COR-L47 (cell line): ENCODE data around the gene REG4.
A peak's percentile ranks its signal among the peaks of the same experiment; 100 is the strongest.
"Not testable (repeated sequence)": the region's sequence is repeated elsewhere in the genome, so short reads cannot be mapped to it uniquely, and the experiment has no call there.

Source experiments
- DNase-seq: peaks from one replicate; lab custom pipeline; 2025; lab: John Stamatoyannopoulos, UW

The REG4 gene

DNA sequence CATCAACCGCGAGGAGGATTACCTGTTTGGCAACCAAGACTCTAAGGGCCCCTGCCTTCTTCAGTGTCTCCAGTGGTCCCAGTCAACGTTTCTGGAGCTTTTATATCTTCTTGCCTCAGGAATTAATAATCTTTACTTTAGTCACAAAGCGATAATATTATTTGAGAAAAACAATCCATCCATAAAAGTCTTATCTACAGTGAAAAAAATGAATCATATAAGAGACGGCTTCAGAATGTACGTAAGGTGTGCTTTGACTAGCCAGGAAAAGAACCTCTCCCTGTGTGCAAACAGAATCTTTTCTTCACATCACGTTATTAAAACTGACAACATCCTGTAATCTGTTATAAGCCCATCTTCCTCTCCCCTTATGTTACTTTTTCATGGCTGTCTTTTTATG lies at the start of gene REG4:
TSS of gene REG4 (minus strand) at position 74 of the 400 bp plus-strand sequence. CDS start 2,691 bp downstream, outside the sequence.
- no peak for DNase-seq

GRCh38 chr1:119859647-119860046 lies 48.4 kb upstream of the REG4 start:
- no peak for DNase-seq

DNA sequence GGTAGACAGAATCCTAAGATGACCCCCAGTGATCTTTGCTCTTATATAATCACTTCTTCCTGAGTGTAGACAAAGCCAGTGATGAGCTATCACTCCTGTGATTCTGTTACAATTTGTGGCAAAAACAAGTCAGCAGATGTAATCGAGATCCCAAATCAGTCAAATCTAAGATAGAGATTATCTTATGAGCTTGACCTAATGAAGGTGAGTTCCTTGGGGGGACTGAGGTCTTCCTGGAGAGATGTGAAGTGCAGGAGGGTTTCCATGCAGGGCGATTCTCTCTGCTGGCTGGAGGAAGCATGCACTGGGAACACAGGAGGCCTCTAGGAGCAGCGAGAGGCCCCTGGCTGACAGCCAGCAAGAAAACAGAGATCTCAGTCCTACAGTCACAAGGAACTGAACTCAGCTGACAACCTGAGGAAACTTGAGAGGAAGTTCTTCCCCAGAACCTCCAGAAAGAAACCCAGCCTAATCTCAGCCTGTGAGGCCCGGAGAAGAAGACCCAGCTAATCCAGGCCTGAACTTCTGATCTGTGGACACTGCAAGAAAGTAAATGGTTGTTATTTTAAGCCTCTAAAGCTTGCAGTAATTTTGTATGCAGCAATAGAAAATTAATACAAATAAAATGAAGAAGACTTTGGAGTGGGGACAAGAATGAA lies 47.4 kb upstream of the REG4 start:
- not testable (repeated sequence) for DNase-seq

DNA sequence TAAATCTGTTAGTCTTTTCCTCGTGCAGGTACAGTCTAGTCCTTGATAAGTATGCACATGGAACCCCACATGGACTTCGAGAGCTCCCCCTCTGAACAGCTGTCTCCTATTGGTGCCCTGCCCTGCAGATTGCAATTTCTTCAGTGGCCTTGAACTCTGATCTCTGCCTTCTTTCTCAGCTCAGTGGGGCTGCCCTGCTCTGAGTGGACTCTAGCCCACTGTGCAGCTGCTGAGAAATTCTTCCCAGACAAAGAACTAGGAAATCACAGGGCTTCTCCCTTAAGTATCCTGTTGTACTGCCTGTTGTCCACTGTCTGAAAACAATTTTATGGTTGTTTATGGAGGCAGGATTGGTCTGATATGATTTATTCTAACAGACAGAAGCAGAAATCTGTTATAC lies 46.9 kb upstream of the REG4 start:
- DNase-seq = no peak

DNA sequence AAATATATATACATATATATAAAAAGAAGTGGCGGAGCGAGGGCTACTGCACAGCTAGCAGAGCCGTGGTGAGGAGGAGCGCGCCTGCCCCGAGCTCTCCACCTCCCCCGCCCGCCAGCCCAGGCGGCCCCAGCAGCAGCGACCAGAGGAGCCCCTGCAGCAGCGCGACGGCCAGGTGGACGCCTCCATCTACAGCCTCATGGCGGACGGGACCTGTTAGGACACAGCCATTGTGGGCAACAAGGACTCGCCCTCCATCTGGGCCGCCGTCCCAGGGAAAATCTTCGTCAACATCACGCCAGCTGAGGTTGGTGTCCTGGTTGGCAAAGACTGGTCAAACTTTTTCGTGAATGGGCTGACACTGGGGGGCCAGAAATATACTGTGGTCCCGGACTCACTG lies 41.9 kb upstream of the REG4 start:
- DNase-seq = no peak

- DNase-seq = not testable (repeated sequence)
These were observed 32.9 kb upstream of the REG4 start for GRCh38 chr1:119844206-119844605.

DNA sequence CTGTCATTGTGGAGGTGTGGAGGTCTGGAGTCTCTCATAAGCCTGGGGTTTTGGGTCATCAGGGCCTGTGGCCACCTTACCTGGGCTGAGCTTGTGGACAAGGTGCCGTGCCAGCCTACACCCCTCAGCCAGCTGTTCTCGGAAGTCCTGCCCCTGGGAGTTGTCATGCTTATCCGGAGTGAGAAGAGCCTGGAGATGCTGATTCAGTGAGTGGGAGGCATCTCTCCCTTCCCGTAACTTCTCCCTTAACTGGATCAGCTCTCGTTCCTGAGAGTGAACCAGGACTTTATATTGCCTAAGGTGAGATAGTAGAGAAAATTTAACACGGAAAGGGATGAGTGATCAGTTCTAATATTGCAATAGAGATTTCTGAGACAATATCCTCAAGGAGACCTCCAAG lies 30.0 kb upstream of the REG4 start:
- no peak for DNase-seq

DNA sequence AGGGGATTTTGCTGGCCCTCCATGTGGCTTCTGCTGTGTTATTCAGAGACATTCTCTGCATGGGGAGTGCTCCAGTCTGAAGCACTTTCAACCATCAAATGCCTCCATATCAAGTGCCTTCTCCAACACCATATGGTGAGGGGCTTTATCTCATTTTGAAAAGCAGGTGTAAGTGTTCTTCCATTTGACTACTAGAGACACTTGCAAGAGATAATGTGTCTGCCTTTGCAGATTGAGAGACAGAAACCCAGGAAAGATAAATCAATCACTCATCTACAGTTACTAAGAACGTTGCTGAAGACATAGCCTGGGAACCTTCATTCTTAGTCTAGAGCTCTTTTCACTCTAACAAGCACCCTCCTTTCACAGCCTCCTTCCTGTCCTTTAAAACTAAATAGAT lies 29.5 kb upstream of the REG4 start:
- DNase-seq = no peak

- DNase-seq = no peak
These were observed 27.0 kb upstream of the REG4 start for GRCh38 chr1:119838236-119838635.

- no peak for DNase-seq
These were observed 23.7 kb upstream of the REG4 start for GRCh38 chr1:119834990-119835389.

GRCh38 chr1:119831027-119831426 lies 19.8 kb upstream of the REG4 start:
- DNase-seq = no peak

- DNase-seq = peak; percentile 85
These were observed 18.4 kb upstream of the REG4 start for GRCh38 chr1:119829625-119830024.

DNA sequence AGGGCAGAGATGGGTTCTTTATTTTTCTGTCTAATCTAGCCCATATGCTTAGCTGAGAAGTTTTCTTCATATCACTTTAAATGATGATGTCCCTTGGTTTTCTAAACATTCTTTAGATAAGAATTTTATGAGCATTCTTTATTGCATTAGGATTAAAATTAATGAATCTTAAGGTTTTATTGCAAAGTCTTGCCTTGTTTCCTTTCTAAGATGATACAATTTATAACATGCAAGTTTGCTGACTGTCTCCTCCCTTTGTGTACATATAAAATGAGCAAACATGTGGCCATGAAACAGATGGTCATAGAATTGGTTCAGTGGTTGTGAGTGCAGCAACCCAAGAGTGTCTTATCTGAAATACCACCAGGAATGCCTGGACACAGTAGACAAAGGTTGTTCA lies 17.7 kb upstream of the REG4 start:
- DNase-seq = not testable (repeated sequence)

DNA sequence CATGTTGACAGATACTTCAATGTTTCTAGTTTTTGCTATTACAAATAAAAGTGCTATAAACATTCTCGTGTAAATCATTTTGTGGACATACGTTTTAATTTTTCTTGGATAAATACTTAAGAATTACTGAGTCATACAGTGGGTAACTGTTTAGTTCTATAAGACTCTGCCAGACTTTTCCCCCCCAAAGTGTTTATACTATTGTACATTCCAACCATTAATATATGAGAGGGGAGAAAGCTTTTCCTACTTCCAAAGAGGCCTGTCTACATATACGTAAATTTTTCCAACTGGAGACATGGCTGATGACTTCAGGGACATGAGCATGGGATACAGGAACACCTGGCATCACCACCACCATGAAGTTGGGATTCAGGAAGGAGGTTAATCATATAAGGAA lies 17.0 kb upstream of the REG4 start:
- DNase-seq = no peak

GRCh38 chr1:119827010-119827409 lies 15.8 kb upstream of the REG4 start:
- DNase-seq = no peak

DNA sequence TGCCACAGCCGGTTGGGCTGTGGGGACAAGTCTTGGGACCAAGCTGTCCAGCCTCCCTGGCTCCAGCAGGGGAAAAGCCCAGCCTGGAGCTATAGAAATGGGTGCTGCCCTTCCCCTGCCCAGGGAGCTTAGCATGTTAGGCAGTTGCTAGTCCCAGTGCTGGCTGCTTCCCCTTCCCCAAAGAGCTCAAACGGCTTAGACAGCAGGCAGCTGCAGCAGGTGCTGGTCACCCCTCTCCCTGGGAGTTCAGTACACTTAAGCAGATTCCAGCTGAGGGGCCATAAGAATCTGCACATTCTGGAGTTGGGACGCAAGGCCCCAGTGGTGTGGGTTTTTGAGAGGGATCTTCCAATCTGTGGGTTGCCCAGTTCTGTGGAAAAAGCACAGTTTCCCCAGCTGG lies 11.1 kb upstream of the REG4 start:
- DNase-seq = no peak

DNA sequence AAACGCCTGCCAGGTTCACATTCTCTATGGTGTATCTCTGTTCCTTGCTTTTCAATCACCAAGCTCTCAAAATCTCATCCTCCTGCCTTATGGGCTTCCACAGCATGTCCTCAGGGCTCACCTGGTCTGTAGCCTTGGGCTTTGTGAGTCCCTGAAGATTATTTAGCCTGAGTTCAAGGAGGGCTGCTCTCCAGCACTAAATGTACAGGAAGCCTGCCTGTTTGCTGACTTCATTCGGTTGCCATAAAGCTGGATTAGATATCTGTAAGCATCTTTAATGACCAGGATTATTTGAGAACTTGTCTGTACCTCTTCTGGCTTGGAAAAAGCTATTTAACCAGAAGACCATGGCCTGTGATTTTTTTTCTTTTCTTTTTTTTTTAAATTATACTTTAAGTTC lies 6.9 kb upstream of the REG4 start:
- DNase-seq = no peak

GRCh38 chr1:119816407-119816806 lies 5.1 kb upstream of the REG4 start:
- no peak for DNase-seq

DNA sequence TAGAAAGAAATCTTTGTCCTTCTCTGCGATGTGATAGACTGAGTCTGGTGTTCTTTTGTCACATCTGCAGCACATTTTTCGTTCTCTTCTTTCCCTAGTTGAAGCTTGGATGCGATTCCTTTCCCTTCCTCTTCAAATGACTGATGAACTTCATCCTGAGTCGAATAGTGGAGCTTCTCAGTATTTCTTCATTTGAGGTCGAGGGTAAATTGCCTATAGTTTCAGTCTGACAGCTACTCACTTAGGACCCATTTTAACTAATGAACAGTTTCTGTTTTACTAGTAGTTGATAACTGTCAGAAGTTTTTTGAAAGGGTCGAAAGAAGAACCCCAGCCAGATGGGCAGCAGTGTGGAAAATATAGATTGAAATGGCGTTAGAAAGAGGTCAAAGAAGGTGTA lies 4.7 kb upstream of the REG4 start:
- no peak for DNase-seq

DNA sequence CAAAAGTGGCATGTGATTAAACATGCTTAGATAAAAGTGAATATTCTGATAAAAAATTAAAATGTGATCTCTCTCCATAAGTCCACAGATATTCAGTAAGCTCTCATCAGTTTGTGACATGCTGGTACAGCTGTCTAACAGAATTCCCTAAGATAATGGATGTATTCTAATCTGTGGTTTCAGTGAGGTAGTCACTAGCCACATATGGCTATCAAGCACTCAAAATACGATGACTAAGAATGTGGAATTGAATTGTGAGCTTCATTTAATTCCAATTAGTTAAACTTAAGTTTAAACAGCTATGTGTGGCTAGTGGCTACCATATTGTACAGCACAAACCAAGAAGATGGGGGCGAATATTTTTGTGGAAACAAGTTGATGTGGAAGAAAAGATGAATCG lies 4.1 kb upstream of the REG4 start:
- no peak for DNase-seq

DNA sequence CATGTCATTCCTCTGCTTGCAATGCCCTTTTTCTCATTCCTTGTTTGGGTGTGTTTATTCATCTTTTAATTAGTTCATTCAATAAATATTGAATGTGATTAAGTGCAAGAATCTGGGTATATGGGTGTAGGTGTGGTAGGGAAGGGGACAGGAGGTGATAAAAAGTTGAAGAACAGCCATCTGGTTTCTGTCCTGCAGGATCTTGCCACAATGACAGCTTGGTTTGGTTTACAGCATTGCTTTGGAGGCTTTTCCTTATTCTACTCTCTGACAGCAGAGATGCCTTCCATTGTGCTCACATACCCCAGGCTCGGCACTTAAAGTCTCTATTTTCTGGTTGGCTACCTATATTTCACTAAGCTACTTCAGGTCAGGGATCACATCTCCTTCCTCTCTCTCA lies 3.0 kb upstream of the REG4 start:
- DNase-seq = no peak

DNA sequence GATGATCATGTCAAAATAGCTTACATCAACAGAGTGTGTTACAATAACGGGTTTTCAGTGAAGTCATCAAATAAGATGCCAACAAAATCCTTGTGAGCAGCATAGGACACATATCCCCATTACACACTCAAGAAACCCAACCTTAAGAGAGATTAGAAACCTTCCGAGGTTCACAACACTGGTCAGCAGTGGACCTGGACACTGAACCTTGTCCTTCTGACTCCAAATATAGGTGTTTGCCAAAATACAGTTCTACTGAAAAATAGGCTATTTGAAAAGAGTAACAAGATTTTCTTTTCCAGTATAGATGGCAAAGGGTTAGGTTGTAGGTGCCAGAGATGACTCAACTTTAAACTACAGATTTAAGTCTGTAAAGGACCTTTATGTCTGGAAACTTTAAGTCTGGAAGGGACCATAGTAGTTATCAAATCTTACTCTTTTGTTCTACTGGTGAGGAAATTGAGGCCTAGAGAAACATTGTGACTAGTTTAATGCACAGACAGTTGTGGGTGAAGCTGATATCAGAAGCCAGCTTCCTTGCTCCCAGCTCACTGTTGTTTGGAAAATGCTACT lies 811 bp upstream of the REG4 start:
- no peak for DNase-seq

GRCh38 chr1:119808972-119809550 lies 2.2 kb downstream of the REG4 start:
- DNase-seq = peak; percentile 61

GRCh38 chr1:119808491-119808890 lies 2.8 kb downstream of the REG4 start:
- DNase-seq = no peak
